GM18870 (cell line): Measurements from ENCODE around the gene SMIM14.
"Not testable (repeated sequence)": the region's sequence is repeated elsewhere in the genome, so short reads cannot be mapped to it uniquely, and the experiment has no call there.

Source experiments
- ATAC-seq: cut with Tn5 transposase; IDR thresholded peaks from one replicate; pipeline ENCODE4 v1.9.1; 2021; ENCODE audit warnings: moderate library complexity; ENCODE audit not compliant: unreplicated experiment

SMIM14 gene

DNA sequence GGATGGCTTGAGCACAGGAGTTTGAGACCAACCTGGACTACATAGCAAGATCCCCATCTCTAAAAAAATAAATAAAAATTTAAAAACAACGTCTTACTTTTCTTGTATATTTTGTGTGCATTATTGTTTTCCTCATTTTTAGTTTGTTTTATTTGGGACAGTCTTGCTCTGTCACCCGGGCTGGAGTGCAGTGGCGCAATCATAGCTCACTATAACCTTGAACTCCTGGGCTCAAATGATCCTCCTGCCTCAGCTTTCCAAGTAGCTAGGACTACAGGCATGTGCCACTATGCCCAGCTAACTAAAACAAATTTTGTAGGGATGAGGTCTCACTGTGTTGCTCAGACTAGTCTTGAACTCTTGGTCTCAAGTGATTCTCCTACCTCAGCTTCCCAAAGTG is 9.5 kb upstream of the SMIM14 start:
- no peak for ATAC-seq

DNA sequence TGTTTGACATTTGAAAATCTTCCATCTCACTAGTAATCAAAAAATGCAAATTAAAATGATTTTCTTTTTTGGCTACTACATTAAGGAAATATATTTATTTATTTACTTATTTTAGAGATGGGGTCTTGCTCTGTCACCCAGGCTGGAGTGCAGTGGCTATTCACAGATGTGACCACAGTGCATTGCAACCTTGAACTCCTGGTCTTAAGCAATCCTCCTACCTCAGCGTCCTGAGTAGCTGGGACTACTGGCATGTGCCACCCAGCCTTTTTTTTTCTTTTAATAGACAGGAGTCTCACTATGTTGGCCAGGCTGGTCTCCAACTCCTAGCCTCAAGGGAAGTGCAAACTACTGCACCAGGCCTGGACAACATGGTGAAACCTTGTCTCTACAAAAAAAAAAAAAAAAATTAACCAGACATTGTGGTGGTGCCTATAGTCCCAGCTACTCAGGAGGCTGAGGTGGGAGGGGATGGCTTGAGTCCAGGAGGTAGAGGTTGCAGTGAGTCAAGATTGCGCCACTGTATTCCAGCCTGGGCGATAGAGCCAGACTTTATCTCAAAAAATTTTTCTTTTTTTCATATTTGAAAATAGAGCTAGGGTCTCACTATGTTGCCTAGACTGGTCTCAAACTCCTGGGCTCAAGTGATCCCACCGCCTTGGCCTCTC is 4.4 kb upstream of the SMIM14 start:
- ATAC-seq, result no peak

- ATAC-seq, result no peak
Observed at GRCh38 chr4:39641451-39641850, 2.8 kb upstream of the SMIM14 start.

GRCh38 chr4:39637586-39638353 is 895 bp downstream of the SMIM14 start:
- ATAC-seq, result peak; percentile 16

GRCh38 chr4:39637221-39637585 is 1.5 kb downstream of the SMIM14 start:
- peak; percentile 3 for ATAC-seq

DNA sequence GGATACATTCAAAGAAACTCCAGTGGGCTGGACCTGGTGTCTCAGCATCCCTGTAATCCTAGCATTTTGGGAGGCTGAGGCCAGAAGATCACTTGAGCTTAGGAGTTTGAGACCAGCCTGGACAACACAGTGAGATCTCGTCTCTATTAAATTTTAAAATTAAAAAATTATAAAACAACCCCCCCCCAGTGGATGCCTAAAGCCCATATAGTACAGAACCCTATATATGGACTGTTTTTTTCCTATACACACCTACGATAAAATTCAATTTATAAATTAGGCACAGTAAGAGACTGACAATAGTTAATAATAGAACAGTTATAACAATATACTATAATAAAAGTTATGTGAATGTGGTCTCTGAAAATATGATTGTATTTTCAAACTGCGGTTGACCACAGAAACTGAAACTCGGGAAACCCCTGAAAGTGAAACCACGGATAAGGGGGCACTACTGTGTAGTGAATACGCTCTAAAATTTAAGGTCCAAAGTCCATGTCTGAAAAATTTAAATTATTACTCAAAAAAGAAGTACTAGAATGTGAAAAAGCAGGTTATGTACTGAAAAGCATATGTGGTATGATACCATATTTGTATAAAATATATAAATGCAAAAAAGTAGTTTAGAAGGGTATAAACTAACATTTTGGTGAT is 2.0 kb downstream of the SMIM14 start:
- ATAC-seq, result no peak

DNA sequence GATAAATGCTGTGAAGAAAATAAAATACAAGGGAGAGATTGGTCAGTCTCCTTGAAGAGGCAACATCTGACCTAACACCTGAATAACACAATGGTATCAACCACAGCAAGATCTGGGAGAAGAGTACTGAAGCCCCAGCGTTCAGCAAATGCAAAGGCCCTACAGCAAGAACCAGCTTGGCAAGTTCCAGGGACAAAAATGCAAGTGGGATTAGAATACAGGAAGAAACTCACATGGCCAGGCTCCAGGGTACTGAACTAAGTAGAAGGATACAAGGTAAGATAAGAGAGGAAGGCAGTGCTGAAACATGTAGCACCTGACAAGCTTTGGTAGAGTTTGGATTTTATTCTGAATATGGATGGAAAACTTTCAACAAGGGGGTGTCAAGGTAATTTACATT is 3.6 kb downstream of the SMIM14 start:
- ATAC-seq, result no peak

DNA sequence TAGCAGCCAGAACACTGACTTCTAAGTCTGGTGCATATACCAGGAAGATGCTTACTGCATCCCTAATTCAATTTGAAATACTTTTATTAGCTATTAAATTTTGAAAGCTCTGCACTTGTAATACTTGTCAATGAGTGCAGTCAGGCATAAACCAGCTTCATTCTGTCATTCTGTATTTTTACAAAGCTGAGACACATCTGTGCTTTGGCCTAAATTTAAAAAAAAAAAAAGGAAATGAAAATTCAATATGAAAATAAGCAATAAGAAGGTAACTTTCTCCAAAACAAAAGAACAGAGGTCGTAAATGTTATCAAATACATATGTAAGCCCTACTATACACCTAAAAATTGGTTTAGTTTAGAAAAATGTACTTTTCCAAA is 7.0 kb downstream of the SMIM14 start:
- ATAC-seq, result peak; percentile 65

- no peak for ATAC-seq
Observed at GRCh38 chr4:39627413-39627812, 11.3 kb downstream of the SMIM14 start.

DNA sequence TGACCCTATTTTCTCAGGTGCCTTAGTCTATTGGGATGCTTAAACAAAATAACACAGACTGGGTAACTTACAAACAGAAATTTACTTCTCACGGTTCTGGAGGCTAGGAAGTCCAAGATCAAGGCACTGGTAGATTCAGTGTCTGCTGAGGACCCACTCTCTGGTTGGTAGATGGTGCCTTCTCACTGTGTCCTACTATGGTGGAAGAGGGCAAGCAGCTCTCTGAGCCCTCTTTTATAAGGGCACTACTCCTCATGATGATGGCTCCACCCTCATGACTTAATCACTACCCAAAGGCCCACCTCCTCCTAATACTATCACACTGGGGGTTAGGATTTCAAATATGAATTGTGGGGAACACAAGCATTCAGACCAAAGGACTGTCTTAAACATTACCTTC is 11.8 kb downstream of the SMIM14 start:
- ATAC-seq, result no peak

- ATAC-seq, result peak; percentile 50
Observed at GRCh38 chr4:39626261-39626660, 12.4 kb downstream of the SMIM14 start.

DNA sequence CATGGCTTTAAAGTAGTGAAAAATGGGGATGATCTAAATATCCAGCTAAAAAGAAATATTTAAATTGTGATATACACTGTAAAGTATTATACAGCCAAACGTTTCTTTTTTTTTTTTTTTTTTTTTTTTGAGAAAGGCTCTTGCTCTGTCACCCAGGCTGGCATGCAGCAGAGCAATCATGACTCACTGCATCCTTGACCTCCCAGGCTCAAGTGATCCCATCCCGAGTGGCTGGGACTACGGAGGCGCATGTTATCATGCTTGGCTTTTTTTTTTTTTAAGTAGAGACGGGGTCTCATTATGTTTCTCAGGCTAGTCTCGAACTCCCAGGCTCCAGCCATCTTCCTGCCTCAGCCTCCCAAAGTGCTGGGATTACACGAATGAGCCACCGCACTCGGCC is 17.1 kb downstream of the SMIM14 start:
- no peak for ATAC-seq

- no peak for ATAC-seq
Observed at GRCh38 chr4:39620551-39621313, 17.9 kb downstream of the SMIM14 start.

DNA sequence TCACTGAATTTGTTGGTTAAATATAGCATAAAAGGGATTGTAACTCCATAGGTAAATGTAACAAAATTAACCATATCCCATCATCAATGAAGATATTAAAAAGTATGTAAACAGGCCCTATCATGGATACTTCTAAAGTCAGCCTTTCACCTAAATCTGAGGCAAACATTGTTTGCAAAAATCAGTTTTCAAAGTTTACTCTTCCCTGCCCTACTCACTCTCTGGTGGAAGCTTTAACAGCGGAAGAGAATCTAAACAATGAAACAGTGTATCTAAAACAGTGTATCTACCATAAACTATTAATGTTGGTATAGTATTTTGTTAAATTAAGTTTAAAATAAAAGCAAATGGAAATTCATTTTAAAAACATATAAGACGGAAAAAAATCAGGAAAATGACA is 21.1 kb downstream of the SMIM14 start:
- ATAC-seq, result no peak

DNA sequence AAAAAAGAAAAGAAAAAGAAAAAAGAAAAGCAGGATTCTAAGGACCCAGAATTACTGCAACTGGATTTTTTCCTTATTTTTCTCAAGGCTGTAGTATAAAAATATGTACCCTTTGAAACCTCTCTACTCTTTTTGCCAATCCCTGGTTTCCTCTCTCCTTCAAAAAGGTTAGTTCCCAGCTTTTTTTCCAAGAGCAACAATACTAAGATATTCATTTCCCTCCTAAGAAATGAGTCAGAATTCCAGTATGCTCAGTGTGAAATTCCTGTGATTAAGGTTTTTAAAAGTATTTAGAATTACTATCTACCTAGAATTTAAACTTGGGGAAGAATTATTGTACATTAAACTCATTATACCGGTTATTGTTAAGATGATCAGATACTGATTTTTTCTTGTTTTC is 22.0 kb downstream of the SMIM14 start:
- ATAC-seq, result no peak

GRCh38 chr4:39616112-39616511 is 22.6 kb downstream of the SMIM14 start:
- not testable (repeated sequence) for ATAC-seq

DNA sequence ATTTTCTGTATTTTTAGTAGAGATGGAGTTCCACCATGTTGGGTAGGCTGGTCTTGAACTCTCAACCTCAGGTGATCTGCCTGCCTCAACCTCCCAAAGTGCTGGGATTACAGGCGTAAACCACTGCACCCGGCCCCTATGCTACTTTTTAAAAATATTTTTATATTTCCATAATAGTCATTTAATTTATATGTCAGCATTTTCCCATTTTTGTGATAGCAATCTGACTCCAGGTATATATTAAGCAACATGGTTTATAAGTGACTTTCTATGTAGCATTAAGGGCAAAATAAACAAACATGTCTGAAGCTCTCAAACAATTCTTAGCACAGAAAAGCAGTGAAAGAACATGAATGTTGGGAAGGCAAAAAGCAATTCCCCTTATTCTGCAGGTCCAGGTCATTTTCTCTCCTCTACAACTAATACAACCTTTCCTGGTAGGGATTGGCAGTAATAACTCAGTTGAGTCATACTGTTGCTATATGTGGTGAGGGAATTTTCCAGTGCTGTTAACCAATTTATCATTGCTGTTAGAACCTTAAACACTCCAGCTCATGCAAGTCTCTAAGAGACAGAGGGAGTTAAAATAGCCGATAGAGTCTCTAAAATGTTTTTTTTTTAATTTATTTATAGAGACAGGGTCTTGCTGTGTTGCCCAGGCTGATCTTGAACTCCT is 24.0 kb downstream of the SMIM14 start:
- no peak for ATAC-seq

DNA sequence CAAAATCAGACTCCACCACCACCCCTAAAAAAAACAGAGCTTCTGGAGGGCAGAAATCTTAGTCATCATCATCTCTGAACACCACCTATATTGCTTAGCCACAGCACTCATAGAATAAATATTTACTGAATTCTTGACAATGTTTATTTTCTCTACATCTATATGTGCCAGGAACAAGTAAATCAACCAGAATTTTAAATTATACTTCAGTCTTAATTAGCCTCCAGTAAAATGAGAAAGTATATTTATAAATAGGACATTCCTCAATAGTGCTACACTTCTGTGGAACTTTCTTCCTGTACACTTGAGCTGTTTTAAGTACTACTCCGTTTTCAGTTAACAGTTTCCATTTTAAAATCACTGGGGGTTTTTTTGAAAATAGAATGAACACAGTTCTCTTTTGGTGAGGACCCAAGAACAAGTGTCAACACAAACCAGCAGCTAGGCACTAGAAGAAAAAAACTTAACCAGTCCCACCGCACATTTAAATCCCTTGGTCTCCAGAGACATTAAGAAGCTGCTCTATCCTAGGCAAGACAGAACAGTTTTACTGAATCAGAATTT is 25.5 kb downstream of the SMIM14 start:
- ATAC-seq, result peak; percentile 20

- peak; percentile 95 for ATAC-seq
Observed at GRCh38 chr4:39609454-39609931, 29.2 kb downstream of the SMIM14 start.

DNA sequence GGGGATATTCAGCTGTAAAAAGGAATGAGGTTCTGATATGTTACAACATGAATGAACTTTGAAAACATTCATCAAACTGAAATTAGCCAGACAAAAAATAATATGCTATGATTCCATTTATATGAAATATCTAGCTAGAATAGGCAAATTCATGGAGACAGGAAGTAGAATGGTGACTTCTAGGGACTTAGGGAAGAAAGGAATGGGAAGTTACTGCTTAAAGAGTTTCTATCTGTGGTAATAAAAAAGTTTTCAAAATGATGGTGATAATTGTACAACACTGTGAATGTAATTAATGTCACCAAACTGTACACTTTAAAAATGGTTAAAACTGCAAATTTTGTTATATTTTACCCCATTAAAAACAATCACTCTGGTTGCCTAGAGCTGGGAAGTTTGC is 30.2 kb downstream of the SMIM14 start:
- no peak for ATAC-seq
